GM12874 (cell line): ENCODE data around the gene CPED1.
A peak's percentile ranks its signal among the peaks of the same experiment; 100 is the strongest.

Source experiments
- CTCF ChIP-seq: IDR thresholded peaks from 2 replicates; pipeline ENCODE4 v1.5.1; 2011; ENCODE audit warnings: low read depth, mild to moderate bottlenecking, control low read depth, low read length, moderate library complexity; ENCODE audit not compliant: insufficient read depth

Gene CPED1

DNA sequence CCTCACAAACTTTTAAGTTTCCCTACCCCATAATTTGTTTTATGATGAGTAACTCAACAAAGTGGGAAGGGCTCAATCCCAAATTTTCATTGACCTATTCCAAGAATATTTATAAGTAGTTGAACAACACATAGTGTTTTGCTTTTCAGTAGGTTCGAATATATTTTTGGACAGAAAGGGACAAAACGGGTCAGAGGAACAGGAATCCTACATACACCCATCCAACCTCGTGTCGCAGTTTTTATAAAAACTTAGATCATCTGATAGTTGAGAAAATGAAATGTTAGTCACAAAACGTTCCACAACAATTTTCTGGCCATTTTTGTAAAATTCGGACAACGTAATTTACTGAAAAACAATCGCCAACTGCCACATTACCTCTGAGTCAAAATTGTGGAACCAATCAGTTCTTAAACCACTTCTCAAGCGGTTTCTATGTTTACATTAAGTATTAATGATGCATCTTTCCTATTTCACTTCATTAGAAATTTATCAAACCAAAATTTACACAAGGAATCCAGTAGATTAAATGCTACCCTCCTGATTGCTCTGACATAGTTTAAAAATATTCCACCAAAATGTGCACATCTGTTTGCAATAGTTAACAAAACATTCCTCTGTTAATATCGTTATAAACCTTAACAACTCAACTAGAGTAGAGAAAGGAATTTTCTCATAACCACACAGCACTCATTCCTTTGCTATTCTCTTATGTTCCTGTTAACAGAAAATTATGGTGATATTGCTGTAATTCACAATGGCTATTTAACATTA is 346.6 kb downstream of the CPED1 start:
- no peak for TF ChIP-seq CTCF

DNA sequence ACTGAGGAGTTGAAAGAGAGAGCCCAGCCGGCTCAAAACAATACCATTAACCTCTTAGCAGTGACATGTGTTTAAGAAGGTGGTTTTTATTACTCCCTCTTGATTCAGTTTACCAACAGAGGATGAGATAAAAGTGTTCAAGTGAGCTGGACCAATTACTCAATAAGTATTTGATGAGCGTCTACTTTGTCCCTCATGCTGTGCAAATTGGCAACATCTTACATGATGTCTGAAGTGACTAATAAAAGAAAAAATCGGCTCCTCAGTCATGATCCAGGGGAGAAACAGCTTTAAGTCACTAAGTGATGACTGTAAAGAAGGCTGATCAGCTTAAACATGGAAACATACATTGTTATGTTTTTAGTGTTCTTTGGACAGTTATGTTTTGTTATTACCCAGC is 348.1 kb downstream of the CPED1 start:
- TF ChIP-seq CTCF, result no peak

DNA sequence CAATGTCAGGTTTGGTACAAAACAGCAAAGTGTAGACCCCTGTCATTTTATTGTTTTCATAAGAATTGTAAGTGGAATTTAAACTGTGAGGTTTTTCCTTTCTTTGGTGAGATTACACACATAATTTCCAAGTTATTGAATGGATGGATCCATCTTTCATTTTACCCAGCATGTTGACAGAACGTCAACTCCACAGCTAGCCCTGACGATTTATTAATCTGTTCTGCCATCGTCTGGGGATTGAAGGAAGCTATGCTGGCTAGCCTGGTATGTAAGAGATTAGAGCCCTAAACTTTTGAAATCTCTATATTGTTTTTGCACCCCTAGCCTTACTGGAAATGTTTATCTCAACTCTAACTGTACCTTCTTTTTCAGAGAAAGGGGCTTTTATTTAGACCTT is 348.9 kb downstream of the CPED1 start:
- TF ChIP-seq CTCF, result peak; percentile 37; the same call in 1 of the 2 replicates

DNA sequence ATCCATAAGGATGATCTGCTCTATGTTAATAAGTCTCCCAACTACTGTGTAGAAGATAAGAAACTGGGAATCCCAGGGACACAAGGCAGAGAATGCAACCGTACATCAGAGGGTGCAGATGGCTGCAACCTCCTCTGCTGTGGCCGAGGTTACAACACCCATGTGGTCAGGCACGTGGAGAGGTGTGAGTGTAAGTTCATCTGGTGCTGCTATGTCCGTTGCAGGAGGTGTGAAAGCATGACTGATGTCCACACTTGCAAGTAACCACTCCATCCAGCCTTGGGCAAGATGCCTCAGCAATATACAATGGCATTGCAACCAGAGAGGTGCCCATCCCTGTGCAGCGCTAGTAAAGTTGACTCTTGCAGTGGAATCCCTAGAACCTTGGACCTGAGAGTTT is 350.6 kb downstream of the CPED1 start:
- no peak for TF ChIP-seq CTCF

DNA sequence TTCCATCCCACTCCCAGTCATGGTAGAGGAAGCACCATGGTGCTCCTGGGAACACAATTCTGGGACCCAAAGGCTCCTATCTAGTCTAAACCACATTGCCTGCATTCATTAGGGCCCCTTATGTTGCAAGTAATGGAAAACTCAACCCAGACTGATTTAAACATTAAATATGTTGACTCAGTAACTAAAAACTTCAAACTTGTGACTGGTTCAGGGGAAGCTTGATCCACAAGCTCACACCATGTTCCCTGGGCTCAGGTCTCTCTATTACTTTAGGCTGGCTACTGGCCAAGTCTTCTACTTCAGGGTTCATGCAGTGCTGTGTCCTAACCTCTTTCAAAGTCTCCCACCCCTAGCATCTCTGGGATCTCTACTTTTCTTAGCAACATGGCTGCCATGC is 353.4 kb downstream of the CPED1 start:
- no peak for TF ChIP-seq CTCF

DNA sequence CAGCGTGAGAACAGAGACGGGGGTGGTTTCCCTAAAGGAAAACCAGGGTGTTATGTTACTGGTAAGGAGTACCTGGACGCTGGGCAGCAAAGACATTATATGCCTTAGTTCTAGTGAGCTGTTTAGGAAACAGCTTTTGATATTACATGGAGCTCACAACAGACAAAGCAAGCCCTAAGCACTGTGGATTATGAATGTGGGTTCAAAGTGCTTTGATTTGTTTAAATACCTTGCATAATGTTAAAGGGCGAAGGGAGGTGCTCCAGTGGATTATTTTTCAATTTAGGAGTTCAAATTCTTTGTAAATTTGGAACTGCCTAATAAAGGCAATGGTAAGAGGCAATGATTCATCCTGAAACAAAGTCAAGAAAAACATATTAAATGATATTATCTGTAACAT is 354.1 kb downstream of the CPED1 start:
- no peak for TF ChIP-seq CTCF

- TF ChIP-seq CTCF, result no peak
Observed at GRCh38 chr7:121343302-121343701, 354.8 kb downstream of the CPED1 start.

- no peak for TF ChIP-seq CTCF
Observed at GRCh38 chr7:121344093-121344492, 355.6 kb downstream of the CPED1 start.
